ENCODE results near the gene STMN3.

- no peak for TF ChIP-seq CTCF (IDR thresholded peaks at IDR 0.05)
- TF ChIP-seq POLR2A (IDR thresholded peaks at IDR 0.05), result no peak
Measured at GRCh38 chr20:63689046-63690002, 36.1 kb upstream of the STMN3 start.
